Measurements from ENCODE around the gene TKT.
A peak's percentile ranks its signal among the peaks of the same experiment; 100 is the strongest.
"Not testable (repeated sequence)": the region's sequence is repeated elsewhere in the genome, so short reads cannot be mapped to it uniquely, and the experiment has no call there.

Gene TKT
- 101 reads per million, percentile 83 among the genes with 10 or more reads in this experiment for total RNA-seq

- DNase-seq, result peak; percentile 64
These were observed at the start of gene TKT for GRCh38 chr3:53255775-53256703. Gene TKT, minus strand, starts transcription at chr3:53256022. Its CDS starts 80 bp downstream, at chr3:53255942.

GRCh38 chr3:53303957-53304356, 48.1 kb upstream of the TKT start:
- no peak for DNase-seq

GRCh38 chr3:53303549-53303948, 47.7 kb upstream of the TKT start:
- DNase-seq, result no peak

DNA sequence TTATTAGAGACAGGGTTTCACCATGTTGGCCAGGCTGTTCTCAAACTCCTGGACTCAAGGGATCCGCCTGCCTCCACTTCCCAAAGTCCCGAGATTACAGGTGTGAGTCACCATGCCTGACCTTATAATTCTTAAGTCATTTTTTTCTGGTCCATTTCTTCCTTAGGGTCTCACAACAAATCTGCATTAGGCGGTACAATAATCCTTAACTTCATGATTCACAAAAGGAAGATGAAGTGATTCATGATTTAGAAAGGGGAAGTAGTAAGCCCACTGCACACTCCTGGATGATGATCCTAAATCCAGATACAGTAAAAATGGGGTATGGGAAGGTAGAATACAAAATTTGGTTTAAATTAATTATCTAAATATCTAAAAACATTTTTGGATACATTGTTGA, 45.0 kb upstream of the TKT start:
- DNase-seq, result no peak

DNA sequence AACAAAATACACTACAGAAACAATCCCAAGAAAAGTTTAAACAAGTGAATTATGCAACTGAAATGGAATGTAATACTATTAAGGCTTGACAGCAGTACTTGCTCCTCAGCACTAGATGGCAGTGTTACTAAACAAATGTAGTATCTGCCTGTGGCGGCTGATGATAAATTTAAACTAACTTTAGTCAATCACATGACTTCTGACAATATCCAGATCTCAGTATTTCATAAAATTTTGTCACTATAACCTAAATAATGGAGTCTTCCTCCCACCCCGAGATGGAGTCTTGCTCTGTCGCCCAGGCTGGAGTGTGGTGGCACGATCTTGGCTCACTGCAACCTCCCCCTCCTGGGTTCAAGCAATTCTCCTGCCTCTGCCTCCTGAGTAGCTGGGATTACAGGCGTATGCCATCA, 43.8 kb upstream of the TKT start:
- DNase-seq, result not testable (repeated sequence)

DNA sequence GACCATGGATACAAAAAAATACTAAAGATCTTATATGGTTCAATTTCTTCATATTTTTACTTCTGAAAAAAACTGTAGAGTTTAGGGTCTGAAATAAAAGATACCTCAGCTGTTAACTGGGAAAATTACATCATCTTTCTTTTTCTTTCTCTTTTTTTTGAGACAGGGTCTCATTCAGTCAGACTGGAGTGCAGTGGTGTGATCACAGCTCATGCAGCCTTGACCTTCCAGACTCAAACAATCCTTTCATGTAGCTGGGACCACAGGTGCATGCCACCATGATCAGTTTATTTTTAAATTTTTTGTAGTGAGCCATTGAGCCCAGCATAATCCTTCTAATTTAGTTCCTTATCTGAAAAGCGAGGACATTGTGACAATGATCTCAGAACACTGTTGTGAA, 39.6 kb upstream of the TKT start:
- no peak for DNase-seq

GRCh38 chr3:53293867-53294266, 38.0 kb upstream of the TKT start:
- no peak for DNase-seq

DNA sequence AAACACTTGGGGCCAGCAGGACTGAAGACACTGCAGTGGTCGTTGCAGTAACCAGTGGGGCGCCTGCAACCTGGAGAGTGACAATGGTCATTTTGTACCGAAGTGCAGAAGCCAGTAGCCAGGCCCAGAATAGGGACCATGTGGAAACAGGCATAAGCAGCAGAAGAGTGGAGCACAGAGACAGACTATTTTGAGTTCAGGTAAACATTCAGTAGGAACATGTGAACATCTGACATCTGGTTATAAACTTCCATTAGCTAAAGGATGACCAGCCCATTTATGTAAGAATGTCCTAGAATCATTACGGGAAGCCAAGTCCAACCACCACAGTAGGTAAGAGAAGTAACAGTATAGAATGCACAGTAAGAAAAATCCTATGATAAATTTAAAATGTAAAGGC, 32.4 kb upstream of the TKT start:
- no peak for DNase-seq

DNA sequence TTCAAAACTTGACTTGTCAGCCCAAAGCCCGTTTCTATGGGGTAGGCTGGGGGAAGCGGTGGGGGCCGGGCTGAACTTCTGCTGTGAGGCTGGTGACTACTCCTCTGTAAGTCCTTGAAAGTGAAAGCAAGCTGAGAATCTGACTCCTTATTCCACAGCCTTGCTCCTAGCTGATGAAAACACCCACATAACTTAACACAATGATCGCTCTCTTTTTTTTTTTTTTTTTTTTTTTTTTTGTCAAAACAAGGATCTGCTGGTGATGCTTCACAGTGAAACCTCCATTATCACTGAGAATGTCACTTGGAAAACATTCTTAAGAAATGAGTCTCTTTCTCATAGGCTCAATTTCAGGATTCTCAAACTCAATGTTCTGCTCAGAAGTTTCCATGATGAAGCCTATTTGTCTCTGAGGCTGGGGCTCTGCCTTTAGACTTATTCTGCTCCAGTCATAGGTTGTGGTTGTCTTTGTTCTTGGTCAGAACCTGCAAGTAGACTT, 31.4 kb upstream of the TKT start:
- no peak for DNase-seq

DNA sequence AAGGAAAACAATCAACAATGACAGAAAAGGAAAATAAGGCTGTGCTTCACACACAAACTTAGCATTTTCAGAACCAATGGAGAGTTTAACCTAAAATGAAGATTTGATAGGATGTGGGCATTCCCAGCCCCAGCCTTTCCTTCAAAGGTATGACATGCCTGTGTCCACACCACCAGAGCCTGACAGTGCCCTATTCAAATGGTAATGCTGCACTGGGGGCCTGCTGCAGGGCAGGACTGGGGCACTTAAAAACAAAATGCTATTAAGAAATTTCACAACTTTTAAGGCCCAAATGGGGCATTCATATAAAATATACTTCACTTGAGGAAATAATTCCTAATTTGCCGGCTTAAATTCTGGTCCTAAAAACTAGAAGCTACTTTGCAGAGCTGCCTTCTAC, 30.9 kb upstream of the TKT start:
- no peak for DNase-seq

- no peak for DNase-seq
These were observed 26.8 kb upstream of the TKT start for GRCh38 chr3:53282581-53282980.

DNA sequence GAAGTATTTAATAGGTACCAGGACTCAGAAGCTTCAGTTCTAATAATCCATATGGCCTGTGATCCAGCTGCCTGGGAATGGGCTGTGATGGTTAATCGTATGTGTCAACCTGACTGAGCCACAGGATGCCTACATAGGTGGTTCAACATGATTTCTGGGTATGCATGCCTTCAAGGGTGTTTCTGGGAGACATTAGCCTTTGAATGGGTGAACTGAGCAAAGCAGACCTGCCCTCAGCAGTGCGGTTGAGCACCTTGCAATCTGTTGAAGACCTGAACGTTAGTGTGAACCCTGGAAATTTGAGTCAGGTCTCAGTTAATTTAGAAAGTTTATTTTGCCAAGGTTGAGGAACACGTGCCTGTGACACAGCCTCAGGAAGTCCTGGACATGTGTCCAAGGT, 22.8 kb upstream of the TKT start:
- DNase-seq, result no peak

GRCh38 chr3:53274938-53275605, 19.2 kb upstream of the TKT start:
- DNase-seq, result no peak

DNA sequence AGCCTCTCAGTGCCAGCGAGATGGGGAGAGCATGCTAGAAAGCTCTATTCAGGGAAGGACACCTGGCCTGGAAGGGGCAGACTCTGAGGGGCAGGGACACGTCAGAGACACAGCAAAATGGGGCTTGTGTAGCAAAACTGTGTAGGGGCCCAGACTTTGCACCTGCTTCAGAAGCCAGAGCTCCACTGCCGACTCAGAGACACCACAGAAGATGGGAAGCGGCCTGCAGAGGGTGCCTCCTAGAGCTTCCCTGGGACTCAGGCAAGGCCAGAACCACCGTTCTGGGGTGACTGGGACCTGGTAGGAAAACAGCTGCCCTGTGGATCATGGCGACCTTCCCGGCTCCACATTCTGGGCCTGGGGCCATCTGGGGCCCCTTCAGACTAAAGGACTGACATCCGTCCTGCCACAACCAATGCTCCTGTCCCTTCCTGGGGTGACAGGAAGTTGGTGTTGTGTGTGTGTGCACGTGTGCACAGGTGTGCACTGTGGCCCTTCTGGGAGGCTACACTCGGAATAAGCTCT, 17.4 kb upstream of the TKT start:
- no peak for DNase-seq

DNA sequence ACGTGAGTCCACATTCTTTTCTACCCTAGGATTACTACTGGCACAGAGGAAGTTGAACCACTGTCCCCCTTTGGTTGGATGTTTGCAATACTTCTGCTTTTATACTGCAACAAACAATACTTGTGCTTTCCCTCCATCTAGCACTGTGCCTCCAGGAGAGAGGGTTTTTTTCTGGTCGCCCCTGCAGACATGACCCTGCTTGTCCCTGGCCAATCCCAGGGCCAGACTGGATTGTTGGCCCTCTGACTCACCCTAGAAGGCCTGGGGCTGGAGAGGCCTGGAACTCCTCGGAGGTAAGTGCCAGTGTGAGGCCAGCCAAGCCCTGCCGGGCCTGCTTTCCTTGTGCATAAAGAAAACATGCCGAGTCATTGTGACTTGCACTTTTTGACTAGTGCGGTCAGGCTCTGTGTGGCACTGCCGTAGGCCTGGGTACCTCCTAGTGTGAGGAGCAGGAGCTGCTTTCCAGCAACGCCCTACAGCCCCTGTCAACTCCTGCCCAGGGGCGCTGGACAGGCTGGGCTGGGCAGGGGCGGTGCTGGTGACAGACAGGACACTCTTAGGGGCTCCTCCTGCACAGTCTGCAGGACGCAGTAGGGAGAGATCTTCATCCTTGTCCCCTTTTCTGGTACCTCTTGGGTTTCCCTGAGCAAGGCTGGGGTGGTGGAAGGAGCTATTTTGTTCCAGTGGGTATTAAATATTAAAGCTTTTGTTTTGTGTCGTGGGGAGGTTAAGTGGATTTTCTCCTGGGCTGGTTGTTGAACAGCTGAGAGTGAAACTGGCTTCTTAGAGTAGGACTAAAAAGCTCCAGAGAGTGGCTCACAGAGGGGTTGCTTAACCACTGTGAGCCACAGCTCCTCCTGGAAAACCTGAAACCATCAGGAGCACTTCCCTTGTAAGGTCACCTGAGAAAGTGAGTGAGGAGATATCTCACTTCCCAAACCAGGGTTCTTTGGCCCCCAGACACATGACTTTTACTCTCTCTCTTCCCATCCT, 14.4 kb upstream of the TKT start:
- no peak for DNase-seq

DNA sequence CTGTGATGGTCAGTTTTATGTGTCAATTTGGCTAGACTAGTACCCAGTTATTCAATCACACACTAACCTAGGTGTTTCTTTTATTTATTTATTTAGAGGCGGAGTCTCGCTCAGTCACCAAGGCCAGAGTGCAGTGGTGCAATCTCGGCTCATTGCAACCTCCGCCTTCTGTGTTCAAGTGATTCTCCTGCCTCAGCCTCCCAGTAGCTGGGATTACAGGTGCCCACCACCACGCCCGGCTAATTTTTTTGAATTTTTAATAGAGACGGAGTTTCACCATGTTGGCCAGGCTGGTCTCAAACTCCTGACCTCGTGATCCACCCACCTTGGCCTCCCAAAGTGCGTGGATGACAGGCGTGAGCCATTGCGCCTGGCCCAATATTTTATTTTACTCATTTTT, 13.4 kb upstream of the TKT start:
- DNase-seq, result not testable (repeated sequence)

DNA sequence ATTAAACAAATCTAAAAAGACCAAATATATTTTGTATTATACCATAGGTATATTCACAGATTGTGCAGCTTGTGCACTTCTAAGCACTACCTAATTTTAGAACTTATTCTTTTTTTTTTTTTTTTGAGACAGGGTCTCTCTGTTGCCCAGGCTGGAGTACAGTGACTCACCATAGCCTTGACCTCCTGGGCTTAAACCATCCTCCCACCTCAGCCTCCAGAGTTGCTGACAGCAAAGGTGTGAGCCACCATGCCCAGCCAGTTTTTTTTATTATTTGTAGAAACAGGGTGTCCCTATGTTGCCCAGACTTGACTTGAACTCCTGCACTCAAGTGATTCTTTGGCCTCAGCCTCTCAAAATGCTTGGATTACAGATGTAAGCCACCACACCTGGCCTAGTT, 11.9 kb upstream of the TKT start:
- no peak for DNase-seq

GRCh38 chr3:53264718-53265117, 8.9 kb upstream of the TKT start:
- no peak for DNase-seq

- no peak for DNase-seq
These were observed 8.1 kb upstream of the TKT start for GRCh38 chr3:53263907-53264306.

DNA sequence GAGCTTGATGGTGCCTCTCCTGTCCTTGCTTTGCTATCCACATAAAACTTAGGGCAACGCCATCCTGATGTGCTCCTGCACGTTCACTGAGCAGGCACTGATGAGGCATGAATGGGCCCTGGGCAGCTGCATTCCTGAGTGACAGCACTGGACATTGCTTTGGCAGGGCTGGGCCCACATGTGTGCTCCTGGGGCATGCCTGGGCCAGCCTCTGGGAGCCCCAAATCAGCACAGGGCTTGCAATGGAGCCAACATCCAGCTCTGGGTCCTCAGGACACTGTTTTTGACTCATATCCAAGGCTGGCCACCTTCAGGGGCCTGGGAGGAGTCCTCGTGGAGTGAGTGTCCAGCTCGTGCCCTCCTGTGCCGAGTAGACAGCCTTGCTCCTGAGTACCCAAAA, 5.9 kb upstream of the TKT start:
- no peak for DNase-seq

DNA sequence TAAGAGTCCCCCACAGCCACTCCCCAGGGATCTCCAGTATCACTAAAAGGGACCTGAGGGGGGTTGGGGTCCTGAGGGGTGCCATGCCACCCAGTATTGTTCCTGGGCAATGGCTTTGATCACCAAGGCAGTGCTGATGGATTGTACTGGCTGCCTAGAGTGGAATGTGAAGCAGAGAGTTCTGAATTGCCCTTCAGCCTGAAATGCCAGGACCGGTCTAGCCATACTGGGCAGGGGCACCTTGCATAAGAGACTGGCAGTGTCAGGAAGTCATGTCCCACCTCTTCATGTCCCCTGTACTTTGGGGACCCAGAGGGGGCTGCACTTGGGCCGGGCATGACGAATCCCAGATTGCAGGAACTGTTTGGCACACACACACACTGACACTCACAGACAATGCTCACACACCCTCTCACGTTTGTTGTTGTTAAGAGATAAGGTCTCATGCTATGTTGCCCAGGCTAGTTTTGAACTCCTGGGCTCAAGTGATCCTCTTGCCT, 4.5 kb upstream of the TKT start:
- no peak for DNase-seq

All from effector CD4-positive, alpha-beta T cell (primary cell).